AG20443 (cell line): ENCODE data around the gene PCNX2.

Experiments
- DNase-seq: peaks from one replicate; pipeline ENCODE4 v3.0.0; 2012; ENCODE audit warnings: low spot score, mixed read lengths

Gene PCNX2

GRCh38 chr1:233060461-233060994 lies 235.0 kb downstream of the PCNX2 start:
- no peak for DNase-seq

- DNase-seq, result no peak
Observed at GRCh38 chr1:233057836-233058235, 237.7 kb downstream of the PCNX2 start.

- DNase-seq, result no peak
Observed at GRCh38 chr1:233055879-233056641, 239.5 kb downstream of the PCNX2 start.

- DNase-seq, result no peak
Observed at GRCh38 chr1:233045588-233045987, 249.9 kb downstream of the PCNX2 start.

- no peak for DNase-seq
Observed at GRCh38 chr1:233042834-233043233, 252.7 kb downstream of the PCNX2 start.

GRCh38 chr1:233040494-233040893 lies 255.0 kb downstream of the PCNX2 start:
- no peak for DNase-seq

- no peak for DNase-seq
Observed at GRCh38 chr1:233038581-233038980, 256.9 kb downstream of the PCNX2 start.

- DNase-seq, result no peak
Observed at GRCh38 chr1:233037843-233038242, 257.7 kb downstream of the PCNX2 start.

GRCh38 chr1:233034836-233035235 lies 260.7 kb downstream of the PCNX2 start:
- no peak for DNase-seq

GRCh38 chr1:233033361-233033760 lies 262.2 kb downstream of the PCNX2 start:
- DNase-seq, result peak; percentile 68

GRCh38 chr1:233032916-233033315 lies 262.6 kb downstream of the PCNX2 start:
- no peak for DNase-seq

GRCh38 chr1:233031521-233031920 lies 264.0 kb downstream of the PCNX2 start:
- no peak for DNase-seq

- DNase-seq, result no peak
Observed at GRCh38 chr1:233027046-233027445, 268.5 kb downstream of the PCNX2 start.

GRCh38 chr1:233025567-233025966 lies 270.0 kb downstream of the PCNX2 start:
- no peak for DNase-seq

- DNase-seq, result peak; percentile 62
Observed at GRCh38 chr1:233025157-233025556, 270.4 kb downstream of the PCNX2 start.

- no peak for DNase-seq
Observed at GRCh38 chr1:233024199-233024598, 271.3 kb downstream of the PCNX2 start.

- DNase-seq, result no peak
Observed at GRCh38 chr1:233022246-233022645, 273.3 kb downstream of the PCNX2 start.

GRCh38 chr1:233020426-233020825 lies 275.1 kb downstream of the PCNX2 start:
- no peak for DNase-seq

- no peak for DNase-seq
Observed at GRCh38 chr1:233019778-233020325, 275.7 kb downstream of the PCNX2 start.

GRCh38 chr1:233019083-233019482 lies 276.4 kb downstream of the PCNX2 start:
- DNase-seq, result no peak

- DNase-seq, result no peak
Observed at GRCh38 chr1:233016798-233017197, 278.7 kb downstream of the PCNX2 start.

- no peak for DNase-seq
Observed at GRCh38 chr1:233015965-233016364, 279.6 kb downstream of the PCNX2 start.

GRCh38 chr1:233012021-233012420 lies 283.5 kb downstream of the PCNX2 start:
- DNase-seq, result no peak

GRCh38 chr1:233010146-233010545 lies 285.4 kb downstream of the PCNX2 start:
- DNase-seq, result no peak
